Uterus (tissue), 2 donors: ENCODE measurements around the gene ZMYND8.

ENCODE experiments used
- POLR2A ChIP-seq, 2 donors: fragments of 450-650 bp; IDR thresholded peaks; one replicate each; pipeline ENCODE4 v1.6.1; 2016; ENCODE audit warnings: antibody characterized with exemption in 2 of 2, mild to moderate bottlenecking in 1 of 2, moderate library complexity in 1 of 2
- TF ChIP-seq, protein P1 (sequence below), 4 experiments: fragments of 200-600 bp in 2 of 4; fragments of 450-650 bp in 2 of 4; sonication (generic) in 2 of 4; IDR thresholded peaks; one replicate each; pipeline ENCODE4 v1.5.1; 2016 to 2019; ENCODE audit warnings: antibody characterized with exemption in 4 of 4, mild to moderate bottlenecking in 2 of 4, moderate library complexity in 1 of 4

DNA sequence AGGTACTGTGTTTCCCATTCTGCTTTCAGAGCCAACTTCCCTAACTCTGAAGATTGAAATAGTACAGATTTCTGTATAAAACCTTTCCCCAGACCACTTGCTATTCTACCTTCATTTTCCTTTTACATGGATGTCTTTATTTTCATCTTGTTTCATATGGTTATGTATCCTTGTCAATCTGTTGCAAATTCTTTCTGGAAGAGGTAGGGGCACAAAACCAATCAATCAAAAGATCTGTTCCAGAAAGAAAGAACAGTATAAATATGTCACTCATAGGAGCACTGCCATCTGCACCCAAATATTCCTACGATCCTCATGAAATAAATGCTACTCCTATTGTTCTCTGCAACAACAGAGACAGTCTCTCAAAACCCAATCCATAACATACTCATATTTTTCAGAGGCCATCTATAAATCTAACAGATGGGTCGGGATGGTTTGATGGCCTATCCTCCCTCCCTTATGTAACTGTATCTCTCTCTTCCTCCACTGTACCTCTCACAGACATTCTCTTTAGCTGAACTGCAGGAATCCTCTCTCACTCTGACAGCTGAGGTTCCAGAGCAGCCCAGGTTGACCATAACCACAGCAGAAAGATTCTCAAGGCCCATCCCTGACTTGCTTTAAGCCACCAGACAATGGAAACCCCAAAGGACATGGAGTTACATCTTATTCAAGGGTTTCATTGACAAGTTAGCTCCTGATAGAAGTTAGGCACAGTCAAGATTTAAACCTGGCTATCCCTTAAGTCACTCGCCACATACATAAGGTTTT, 112.8 kb downstream of the ZMYND8 start:
- TF ChIP-seq, protein P1, sequence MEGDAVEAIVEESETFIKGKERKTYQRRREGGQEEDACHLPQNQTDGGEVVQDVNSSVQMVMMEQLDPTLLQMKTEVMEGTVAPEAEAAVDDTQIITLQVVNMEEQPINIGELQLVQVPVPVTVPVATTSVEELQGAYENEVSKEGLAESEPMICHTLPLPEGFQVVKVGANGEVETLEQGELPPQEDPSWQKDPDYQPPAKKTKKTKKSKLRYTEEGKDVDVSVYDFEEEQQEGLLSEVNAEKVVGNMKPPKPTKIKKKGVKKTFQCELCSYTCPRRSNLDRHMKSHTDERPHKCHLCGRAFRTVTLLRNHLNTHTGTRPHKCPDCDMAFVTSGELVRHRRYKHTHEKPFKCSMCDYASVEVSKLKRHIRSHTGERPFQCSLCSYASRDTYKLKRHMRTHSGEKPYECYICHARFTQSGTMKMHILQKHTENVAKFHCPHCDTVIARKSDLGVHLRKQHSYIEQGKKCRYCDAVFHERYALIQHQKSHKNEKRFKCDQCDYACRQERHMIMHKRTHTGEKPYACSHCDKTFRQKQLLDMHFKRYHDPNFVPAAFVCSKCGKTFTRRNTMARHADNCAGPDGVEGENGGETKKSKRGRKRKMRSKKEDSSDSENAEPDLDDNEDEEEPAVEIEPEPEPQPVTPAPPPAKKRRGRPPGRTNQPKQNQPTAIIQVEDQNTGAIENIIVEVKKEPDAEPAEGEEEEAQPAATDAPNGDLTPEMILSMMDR (IDR thresholded peaks at IDR 0.05): no peak
- TF ChIP-seq POLR2A (IDR thresholded peaks at IDR 0.05): no peak
